Adrenal gland (tissue), 12 donors: ENCODE data around the gene ISCU. TPM values are rescaled to one million over a fixed set of nuclear protein-coding genes. Genes with fewer than 3 reads are reported as not detected.

Source experiments
- DNase-seq, 7 donors: peaks; one replicate each; pipeline ENCODE4 v3.0.0-alpha.2; 2019 to 2020
- H3K27ac ChIP-seq, 5 donors: fragments of 200-600 bp; sonication (generic) in 4 of 5; 1 replicate in 3 of 5; 2 replicates in 2 of 5; pipeline versions ENCODE4 v1.5.1 to v1.8.0; 2016 to 2020; ENCODE audit warnings: mild to moderate bottlenecking in 1 of 5
- H3K27me3 ChIP-seq: fragments of 200-600 bp; 2 replicates; pipeline ENCODE4 v1.8.0; 2021
- H3K36me3 ChIP-seq, 2 donors: fragments of 200-600 bp; replicated peaks in 1 of 2; 1 replicate in 1 of 2; 2 replicates in 1 of 2; pipeline versions ENCODE4 v1.5.1 to v1.8.0; 2018 to 2022
- H3K4me1 ChIP-seq, 2 donors: fragments of 200-600 bp; replicated peaks in 1 of 2; 1 replicate in 1 of 2; 2 replicates in 1 of 2; pipeline versions ENCODE4 v1.5.1 to v1.8.0; 2018 to 2021
- H3K4me3 ChIP-seq, 4 donors: fragments of 200-600 bp; sonication (generic) in 3 of 4; one replicate each; pipeline ENCODE4 v1.5.1; 2016 to 2018
- H3K9me3 ChIP-seq, 3 donors: fragments of 200-600 bp; sonication (generic) in 1 of 3; replicated peaks in 1 of 3; 1 replicate in 2 of 3; 2 replicates in 1 of 3; pipeline versions ENCODE4 v1.5.1 to v1.8.0; 2016 to 2021
- POLR2A ChIP-seq, 2 donors: fragments of 450-650 bp; IDR thresholded peaks; one replicate each; pipeline ENCODE4 v1.6.1; 2017; ENCODE audit warnings: antibody characterized with exemption in 2 of 2, mild to moderate bottlenecking in 2 of 2, moderate library complexity in 1 of 2
- WGBS, 4 donors: extraction: QIAGEN DNeasy Blood & Tissue Kit in 2 of 4; methylation state at CpG; one replicate each; pipeline versions ENCODE4 v1.1.5 to v1.1.7; 2013 to 2017; 5-methylcytosine and 5-hydroxymethylcytosine counted together
- intact Hi-C, 2 donors: fragments of 100-400 bp; cut with DNase I; formaldehyde crosslinking; loops; one replicate each; pipeline versions ENCODE4 v1.14.1 to v1.15.0; 2022 to 2023
- polyA plus RNA-seq, 3 donors: library from polyadenylated mRNA; stranded (reverse); fragments of 200-250 nt in 2 of 3; fragments of 350-450 nt in 1 of 3; fragmentation: Illumina TruSeq in 1 of 3; extraction: RNeasy Lipid Tissue Mini Kit (QIAGEN cat#74804) in 1 of 3; gene quantifications; one replicate each; pipeline ENCODE4 v1.2.3, GENCODE V29; 2013 to 2014
- total RNA-seq, 9 donors: library from RNA; depleted of rRNA in 4 of 9; stranded (reverse); fragments of >200 nt in 4 of 9; fragments of 120-200 nt in 1 of 9; fragmentation: NEBNext Ultra II Directional in 1 of 9; extraction: Animal tissue kit (Norgen Biotek cat#: 25700) in 1 of 9; gene quantifications; one replicate each; pipeline versions ENCODE4 v1.1.0 to v1.2.4, GENCODE V29; 2013 to 2023
- TF ChIP-seq, protein P1 (sequence below), 6 experiments: fragments of 450-650 bp in 4 of 6; fragments of 200-600 bp in 2 of 6; sonication (generic) in 1 of 6; IDR thresholded peaks; 1 replicate in 5 of 6; 2 replicates in 1 of 6; pipeline versions ENCODE4 v1.5.1 to v1.8.0; 2016 to 2021; ENCODE audit warnings: antibody characterized with exemption in 6 of 6, mild to moderate bottlenecking in 2 of 6, moderate library complexity in 1 of 6
- donor health status: healthy with polysubstance abuse.
- donor health status: Bipolar disorder and iron deficiency.
- donor health status: DM: yes; HTN: yes; CAD: no.
- donor health status: DM: no; HTN: no; CAD: no.
- donor health status: DM: no; HTN: no; CAD: no.
- donor health status: DM: yes; HTN: yes; CAD: no.

Gene ISCU
- total and polyA plus RNA-seq, 12 donors = 209 to 1,219 (median 393) TPM

DNA sequence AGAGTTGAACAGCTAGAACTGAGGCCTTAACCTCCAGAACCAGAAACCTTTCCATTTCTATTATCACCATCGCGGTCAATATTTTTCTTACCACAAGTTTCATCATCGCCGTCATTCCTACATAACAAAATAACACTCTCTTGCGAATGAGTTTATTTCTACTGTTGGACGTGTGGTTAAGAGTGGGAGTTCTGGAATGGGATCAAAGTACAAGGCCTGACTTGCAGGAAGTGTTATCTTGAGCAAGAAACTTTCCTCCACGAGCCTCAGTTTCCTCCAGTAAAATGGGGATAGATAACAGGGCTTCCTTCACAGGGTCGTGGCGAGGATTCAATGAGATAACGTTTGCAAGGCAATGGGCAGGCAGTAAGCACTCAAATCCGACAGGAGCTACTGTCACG is 2.1 kb upstream of the ISCU start:
- Histone ChIP-seq H3K36me3 (peaks cover 0 to 14% of the 10 kb centered on the region in 2 donors), H3K27me3 (no peaks in the 10 kb centered on the region), H3K4me3 (peak overlapping the region; percentile 71 to 97 (median 83)), H3K9me3 (no peaks in the 10 kb centered on the region), H3K27ac (peak overlapping the region in 4 of 5 donors; percentile 94 to 98 (median 94)), H3K4me1 (peaks cover 15 to 64% of the 10 kb centered on the region in 2 donors)
- WGBS, 4 donors = 1 to 3% (median 2%) methylated on average over 9 to 12 of the region's 12 CpGs
- no peak for TF ChIP-seq POLR2A (IDR thresholded peaks at IDR 0.05)
- TF ChIP-seq, protein P1, sequence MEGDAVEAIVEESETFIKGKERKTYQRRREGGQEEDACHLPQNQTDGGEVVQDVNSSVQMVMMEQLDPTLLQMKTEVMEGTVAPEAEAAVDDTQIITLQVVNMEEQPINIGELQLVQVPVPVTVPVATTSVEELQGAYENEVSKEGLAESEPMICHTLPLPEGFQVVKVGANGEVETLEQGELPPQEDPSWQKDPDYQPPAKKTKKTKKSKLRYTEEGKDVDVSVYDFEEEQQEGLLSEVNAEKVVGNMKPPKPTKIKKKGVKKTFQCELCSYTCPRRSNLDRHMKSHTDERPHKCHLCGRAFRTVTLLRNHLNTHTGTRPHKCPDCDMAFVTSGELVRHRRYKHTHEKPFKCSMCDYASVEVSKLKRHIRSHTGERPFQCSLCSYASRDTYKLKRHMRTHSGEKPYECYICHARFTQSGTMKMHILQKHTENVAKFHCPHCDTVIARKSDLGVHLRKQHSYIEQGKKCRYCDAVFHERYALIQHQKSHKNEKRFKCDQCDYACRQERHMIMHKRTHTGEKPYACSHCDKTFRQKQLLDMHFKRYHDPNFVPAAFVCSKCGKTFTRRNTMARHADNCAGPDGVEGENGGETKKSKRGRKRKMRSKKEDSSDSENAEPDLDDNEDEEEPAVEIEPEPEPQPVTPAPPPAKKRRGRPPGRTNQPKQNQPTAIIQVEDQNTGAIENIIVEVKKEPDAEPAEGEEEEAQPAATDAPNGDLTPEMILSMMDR (IDR thresholded peaks at IDR 0.05) = no peak
- intact Hi-C loops = loop anchor here in 1 of 2 donors (10.0 kb wide), 1 partner anchor 234 kb away; no protein-coding TSS in a partner anchor
- no peak for DNase-seq

DNA sequence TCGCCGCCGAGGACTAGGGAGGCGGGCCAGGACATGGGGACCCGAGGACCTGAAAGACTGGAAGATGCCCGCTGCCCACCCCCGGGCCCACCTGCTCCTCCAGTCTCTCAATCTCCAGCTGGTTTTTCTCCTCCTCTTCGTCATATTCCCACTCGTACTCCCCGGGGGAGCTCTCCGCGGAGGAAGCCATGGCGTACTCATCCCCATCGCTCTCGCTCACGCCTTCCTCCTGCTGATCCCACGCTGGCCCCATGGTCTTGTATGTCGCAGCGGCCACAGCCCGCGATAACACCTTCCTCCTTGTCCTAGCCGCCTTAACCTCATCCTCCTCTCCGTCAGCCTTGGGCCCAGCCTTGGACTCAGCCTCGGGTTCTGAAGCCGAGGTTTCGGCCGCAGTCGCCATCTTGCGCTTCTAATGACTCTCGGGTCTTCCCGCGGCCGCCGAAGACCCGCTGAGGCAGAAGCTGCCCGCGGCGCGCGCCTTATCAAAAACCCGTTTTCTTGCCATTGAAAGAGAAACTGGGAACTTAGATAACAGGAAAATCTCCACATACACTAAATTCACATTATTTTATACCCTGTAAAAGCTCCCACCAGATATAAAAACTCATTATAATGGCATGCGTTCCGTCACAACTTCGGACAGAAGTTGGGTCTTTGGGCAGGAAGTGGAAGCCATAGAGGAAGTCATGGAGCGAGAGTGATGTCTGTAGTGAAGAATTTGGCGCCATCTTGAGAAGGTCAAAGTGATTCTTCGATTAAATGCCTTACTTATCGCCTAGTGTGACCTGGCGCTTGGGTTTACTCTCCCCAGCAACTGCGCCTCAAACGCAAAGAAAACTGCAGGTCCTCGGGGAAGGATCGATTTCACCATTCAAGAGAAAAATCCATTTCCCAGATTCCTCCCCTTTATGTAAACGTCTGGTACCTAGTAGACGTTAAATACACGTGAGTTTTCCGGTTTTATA is 1.4 kb upstream of the ISCU start, which contains the start of gene SART3:
Gene SART3 (minus strand): TSS at position 422 of the 968 bp plus-strand sequence. CDS start 19 bp downstream, at position 403.
- no peaks in the 10 kb centered on the region for H3K27me3 ChIP-seq
- TF ChIP-seq, protein P1 (IDR thresholded peaks at IDR 0.05) = no peak
- TF ChIP-seq POLR2A (IDR thresholded peaks at IDR 0.05) = peak; percentile 37 to 52
- peak within 1 kb of the TSS; percentile 71 to 97 (median 83) for H3K4me3 ChIP-seq
- intact Hi-C loops = loop anchor here in 1 of 2 donors (10.0 kb wide), 1 partner anchor 234 kb away; no protein-coding TSS in a partner anchor
- WGBS, 4 donors = 0 to 1% (median 0%) methylated on average over 49 to 57 of the region's 57 CpGs
- peaks cover 20 to 68% of the 10 kb centered on the region in 2 donors for H3K4me1 ChIP-seq
- H3K36me3 ChIP-seq = peaks cover 0 to 21% of the 10 kb centered on the region in 2 donors
- no peaks in the 10 kb centered on the region for H3K9me3 ChIP-seq
- peak; percentile 77 to 83 (median 79) for DNase-seq
- H3K27ac ChIP-seq = peak within 1 kb of the TSS; percentile 90 to 98 (median 94)

DNA sequence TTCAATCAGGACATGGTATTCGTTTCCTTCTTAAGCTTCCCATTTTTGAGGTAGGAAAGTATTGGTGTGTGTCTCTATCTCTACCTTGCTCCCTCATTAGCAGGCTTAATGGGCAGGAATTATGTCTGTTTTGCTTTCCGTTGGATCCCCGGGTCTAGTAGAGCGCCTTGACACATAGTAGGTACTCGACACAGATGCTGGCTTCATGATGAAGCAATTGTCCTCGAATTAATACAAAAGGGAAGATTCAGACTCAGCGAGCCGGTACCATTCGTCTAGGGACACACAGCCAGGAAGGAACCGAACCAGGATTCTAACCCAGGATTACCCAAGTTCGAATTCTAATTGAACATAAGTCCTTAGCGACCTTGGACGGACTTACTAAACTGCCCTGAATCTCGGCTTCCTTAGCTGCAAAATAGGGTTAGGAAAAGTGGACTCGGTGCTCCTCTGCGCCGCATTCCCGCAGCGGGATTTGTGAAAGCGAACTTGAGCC is 496 bp upstream of the ISCU start:
- H3K4me3 ChIP-seq = peak overlapping the region in 2 of 4 donors; percentile 85 to 99
- H3K27ac ChIP-seq = peak overlapping the region; percentile 90 to 98 (median 94)
- H3K36me3 ChIP-seq = peaks cover 0 to 30% of the 10 kb centered on the region in 2 donors
- no peaks in the 10 kb centered on the region for H3K27me3 ChIP-seq
- WGBS, 4 donors = 0 to 1% (median 1%) methylated on average over 14 to 20 of the region's 20 CpGs
- intact Hi-C loops = loop anchor here (2.0 to 10.0 kb wide), 2 partner anchors 57 to 233 kb away; no protein-coding TSS in a partner anchor
- peaks cover 25 to 68% of the 10 kb centered on the region in 2 donors for H3K4me1 ChIP-seq
- peak in 1 of 7 donors; percentile 28 for DNase-seq
- TF ChIP-seq, protein P1 (IDR thresholded peaks at IDR 0.05) = no peak
- TF ChIP-seq POLR2A (IDR thresholded peaks at IDR 0.05) = no peak
- no peaks in the 10 kb centered on the region for H3K9me3 ChIP-seq
